A673 (cell line): ENCODE data around the gene MELTF. TPM values are rescaled to one million over a fixed set of nuclear protein-coding genes. Genes with fewer than 3 reads are reported as not detected.

Experiments
- BruUV-seq: library from RNA; stranded (reverse); fragments of 400-500 nt; replicated peaks from 2 replicates; lab custom pipeline; 2021; lab: Mats Ljungman, UMichigan
- CTCF ChIA-PET: fragments of 300-600 bp; sonication (Branson Sonifier 250); formaldehyde crosslinking; loops from one replicate; lab custom pipeline; 2022; ENCODE audit warnings: antibody characterized with exemption; lab: Charles Lee
- POLR2A ChIA-PET: fragments of 300-600 bp; sonication (Branson Sonifier 250); formaldehyde crosslinking; loops from one replicate; lab custom pipeline; 2022; ENCODE audit warnings: antibody characterized with exemption; ENCODE audit not compliant: low non-redundant PET; lab: Charles Lee
- DNase-seq: peaks from one replicate; pipeline ENCODE4 v3.0.0-alpha.2; 2015; ENCODE audit warnings: low spot score
- H3K27ac ChIP-seq: fragments of 200-600 bp; sonication (generic); 2 replicates; pipeline ENCODE4 v1.5.1; 2016; ENCODE audit warnings: mixed run types, low read depth, mild to moderate bottlenecking, mixed read lengths, antibody characterized with exemption, low read length; ENCODE audit not compliant: poor library complexity, severe bottlenecking
- H3K27me3 ChIP-seq: fragments of 200-600 bp; sonication (generic); replicated peaks from 2 replicates; pipeline ENCODE4 v1.6.1; 2017; ENCODE audit warnings: mixed run types, low read depth, mild to moderate bottlenecking, mixed read lengths, antibody characterized with exemption, low read length; ENCODE audit not compliant: insufficient read depth, poor library complexity
- H3K36me3 ChIP-seq: fragments of 200-600 bp; sonication (generic); 2 replicates; pipeline ENCODE4 v1.6.1; 2016; ENCODE audit warnings: mixed run types, mild to moderate bottlenecking, mixed read lengths, antibody characterized with exemption, low read length; ENCODE audit not compliant: insufficient read depth, poor library complexity, severe bottlenecking
- H3K4me1 ChIP-seq: fragments of 200-600 bp; sonication (generic); 2 replicates; pipeline ENCODE4 v1.6.1; 2017; ENCODE audit warnings: mixed run types, mild to moderate bottlenecking, mixed read lengths, antibody characterized with exemption, low read length; ENCODE audit not compliant: insufficient read depth, poor library complexity, severe bottlenecking
- H3K4me3 ChIP-seq: fragments of 200-600 bp; sonication (generic); 2 replicates; pipeline ENCODE4 v1.5.1; 2016; ENCODE audit warnings: low read depth, mixed run types, mild to moderate bottlenecking, mixed read lengths, low read length; ENCODE audit not compliant: poor library complexity, severe bottlenecking
- H3K9me3 ChIP-seq: fragments of 200-600 bp; sonication (generic); 2 replicates; pipeline ENCODE4 v1.6.1; 2016; ENCODE audit warnings: mixed run types, low read depth, mild to moderate bottlenecking, mixed read lengths, antibody characterized with exemption, low read length; ENCODE audit not compliant: poor library complexity, severe bottlenecking
- EZH2 ChIP-seq: fragments of 200-600 bp; sonication (generic); IDR thresholded peaks from 2 replicates; pipeline ENCODE4 v1.6.1; 2017; ENCODE audit warnings: borderline replicate concordance, low read depth, mild to moderate bottlenecking, mixed read lengths, antibody characterized with exemption, low read length; ENCODE audit not compliant: poor library complexity, severe bottlenecking
- intact Hi-C: fragments of 100-400 bp; cut with micrococcal nuclease; formaldehyde crosslinking; loops from one replicate; pipeline ENCODE4 v1.10.0; 2022; ENCODE audit not compliant: unreplicated experiment
- total RNA-seq: library from RNA; stranded (reverse); gene quantifications from 2 replicates; pipeline ENCODE4 v1.2.3, GENCODE V29; 2021
- TF ChIP-seq, protein P1 (sequence below): fragments of 300-800, 200-600 bp; sonication (generic); conservative IDR thresholded peaks from 2 replicates; pipeline ENCODE4 v1.5.1; 2017; ENCODE audit warnings: low read depth, mild to moderate bottlenecking, antibody characterized with exemption, low read length, moderate library complexity, mixed read lengths

The MELTF gene
- total RNA-seq, 1 experiment from 2014 or later = 2.6 TPM

DNA sequence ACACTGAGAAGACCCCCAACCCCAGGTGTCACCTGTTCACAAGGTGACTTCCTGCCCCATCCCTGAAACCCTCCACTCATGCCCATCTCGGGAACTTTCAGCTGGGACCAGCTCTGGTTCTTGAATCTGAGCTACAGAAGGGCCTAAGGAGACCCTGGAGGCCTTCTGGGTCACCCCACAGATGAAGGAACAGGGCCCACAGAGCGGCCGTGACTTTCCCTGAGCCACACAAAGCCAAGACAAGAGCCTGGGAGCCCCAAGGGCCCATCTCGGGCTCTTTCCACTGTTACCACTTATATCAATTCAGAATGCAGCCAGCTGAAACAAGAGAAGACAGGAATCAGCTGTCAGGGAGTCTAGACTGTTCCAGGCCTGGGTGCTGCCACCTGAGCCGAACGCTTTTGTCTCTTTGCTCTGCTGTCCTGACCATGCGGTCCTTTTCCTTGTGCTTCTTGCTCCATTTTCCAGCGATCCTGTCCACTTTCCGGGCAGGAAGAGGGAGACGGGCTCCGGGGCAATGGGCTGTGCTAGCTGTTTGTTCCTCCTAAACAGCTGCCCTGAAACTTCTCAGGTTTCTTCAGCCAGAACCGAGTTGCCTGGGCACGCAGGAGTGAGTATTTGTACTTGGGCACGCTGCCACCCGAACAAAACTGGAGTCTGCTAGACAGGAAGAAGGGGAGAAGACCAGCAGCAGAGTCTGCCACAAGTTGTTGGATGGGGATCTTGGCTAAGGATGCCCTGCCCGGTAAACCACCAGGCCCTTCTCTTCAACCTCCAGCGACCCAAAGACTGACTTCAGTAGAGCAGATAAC, 33.0 kb downstream of the MELTF start:
- Histone ChIP-seq H3K27me3 (no peaks in the 10 kb centered on the region), H3K4me1 (peaks cover under 1% of the 10 kb centered on the region), H3K27ac (no peak overlapping the region), H3K9me3 (no peaks in the 10 kb centered on the region), H3K36me3 (no peaks in the 10 kb centered on the region), H3K4me3 (no peak overlapping the region)
- ChIA-PET POLR2A (no interaction called here), CTCF (no interaction called here)
- intact Hi-C loops = no loop called here
- no TSS peak for BruUV-seq
- TF ChIP-seq EZH2 = no peak
- TF ChIP-seq, protein P1, sequence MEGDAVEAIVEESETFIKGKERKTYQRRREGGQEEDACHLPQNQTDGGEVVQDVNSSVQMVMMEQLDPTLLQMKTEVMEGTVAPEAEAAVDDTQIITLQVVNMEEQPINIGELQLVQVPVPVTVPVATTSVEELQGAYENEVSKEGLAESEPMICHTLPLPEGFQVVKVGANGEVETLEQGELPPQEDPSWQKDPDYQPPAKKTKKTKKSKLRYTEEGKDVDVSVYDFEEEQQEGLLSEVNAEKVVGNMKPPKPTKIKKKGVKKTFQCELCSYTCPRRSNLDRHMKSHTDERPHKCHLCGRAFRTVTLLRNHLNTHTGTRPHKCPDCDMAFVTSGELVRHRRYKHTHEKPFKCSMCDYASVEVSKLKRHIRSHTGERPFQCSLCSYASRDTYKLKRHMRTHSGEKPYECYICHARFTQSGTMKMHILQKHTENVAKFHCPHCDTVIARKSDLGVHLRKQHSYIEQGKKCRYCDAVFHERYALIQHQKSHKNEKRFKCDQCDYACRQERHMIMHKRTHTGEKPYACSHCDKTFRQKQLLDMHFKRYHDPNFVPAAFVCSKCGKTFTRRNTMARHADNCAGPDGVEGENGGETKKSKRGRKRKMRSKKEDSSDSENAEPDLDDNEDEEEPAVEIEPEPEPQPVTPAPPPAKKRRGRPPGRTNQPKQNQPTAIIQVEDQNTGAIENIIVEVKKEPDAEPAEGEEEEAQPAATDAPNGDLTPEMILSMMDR = no peak
- no peak for DNase-seq

DNA sequence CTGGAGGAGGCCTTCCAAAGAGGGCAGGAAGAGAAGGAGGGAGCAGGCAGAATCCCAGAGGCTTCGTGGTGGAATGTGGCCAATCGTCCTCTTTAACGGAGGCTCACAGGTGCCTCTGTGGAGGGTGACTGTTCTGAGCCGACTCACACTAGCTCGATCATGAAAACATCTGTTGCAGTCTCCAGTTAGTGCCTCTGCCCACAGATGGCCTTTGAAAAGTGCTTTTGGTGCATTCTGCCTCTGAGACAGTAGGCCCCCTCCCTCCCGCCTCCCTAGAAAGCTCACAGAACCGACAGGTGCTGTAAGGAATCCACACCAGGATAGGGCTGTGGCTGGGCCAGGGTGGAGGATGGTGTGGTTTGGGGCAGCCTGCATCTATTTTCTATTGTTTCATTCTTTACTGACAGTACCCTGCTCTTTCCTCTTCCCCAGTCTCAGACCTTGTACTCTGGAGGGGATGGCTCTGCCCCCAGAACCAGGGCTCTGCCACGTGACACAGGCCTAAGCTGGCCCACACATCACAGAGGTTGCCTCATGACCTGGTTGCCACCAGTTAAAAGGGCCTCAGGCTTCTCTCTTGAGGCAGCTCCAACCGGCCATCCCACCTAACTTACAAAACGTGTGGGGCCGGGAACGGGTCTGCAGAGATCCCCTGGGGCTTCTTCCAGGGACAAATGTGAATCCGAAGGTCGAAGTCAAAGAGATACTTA, 33.8 kb downstream of the MELTF start:
- no peaks in the 10 kb centered on the region for H3K9me3 ChIP-seq
- DNase-seq = no peak
- intact Hi-C loops = no loop called here
- TF ChIP-seq, protein P1 = no peak
- no peak for TF ChIP-seq EZH2
- H3K4me1 ChIP-seq = no peaks in the 10 kb centered on the region
- no peak overlapping the region for H3K27ac ChIP-seq
- no TSS peak for BruUV-seq
- no peak overlapping the region for H3K4me3 ChIP-seq
- no peaks in the 10 kb centered on the region for H3K27me3 ChIP-seq
- POLR2A ChIA-PET = no interaction called here
- no peaks in the 10 kb centered on the region for H3K36me3 ChIP-seq
- CTCF ChIA-PET = no interaction called here

DNA sequence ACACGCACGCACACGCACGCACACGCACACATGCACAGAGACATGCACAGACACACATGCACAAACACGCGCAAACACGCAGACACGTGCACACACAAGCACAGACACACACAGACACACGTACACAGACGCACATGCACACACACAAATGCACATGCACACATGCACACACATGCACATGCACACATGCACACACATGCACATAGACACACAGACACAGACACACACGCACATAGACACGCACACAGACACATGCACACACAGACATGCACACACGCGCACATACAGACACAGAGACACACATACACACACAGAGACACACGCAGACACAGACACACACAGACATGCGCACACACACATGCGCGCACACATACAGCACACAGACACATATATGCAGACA, 34.6 kb downstream of the MELTF start:
- DNase-seq = no peak
- H3K27me3 ChIP-seq = no peaks in the 10 kb centered on the region

More for the DNA sequence above, 34.6 kb downstream of the MELTF start:
- no peaks in the 10 kb centered on the region for H3K9me3 ChIP-seq
- no peaks in the 10 kb centered on the region for H3K4me1 ChIP-seq
- intact Hi-C loops = no loop called here
- no peak for TF ChIP-seq EZH2
- TF ChIP-seq, protein P1 = no peak
- no peaks in the 10 kb centered on the region for H3K36me3 ChIP-seq
- H3K27ac ChIP-seq = no peak overlapping the region
- ChIA-PET POLR2A (no interaction called here), CTCF (no interaction called here)
- BruUV-seq = no TSS peak
- no peak overlapping the region for H3K4me3 ChIP-seq
